Epithelial cell of proximal tubule (primary cell): ENCODE measurements around the gene C13orf42. TPM values are rescaled to one million over a fixed set of nuclear protein-coding genes. Genes with fewer than 3 reads are reported as not detected.

Experiments
- DNase-seq: peaks from one replicate; pipeline ENCODE4 v3.0.0-alpha.2; 2011; ENCODE audit warnings: low read depth
- H3K4me3 ChIP-seq: 2 replicates; pipeline ENCODE4 v1.5.1; 2011; ENCODE audit warnings: low read depth, mild to moderate bottlenecking, low read length
- CTCF ChIP-seq: conservative IDR thresholded peaks from 2 replicates; pipeline ENCODE4 v1.5.1; 2012; ENCODE audit warnings: low read depth, mild to moderate bottlenecking, low read length
- total RNA-seq: library from RNA; depleted of rRNA; stranded (reverse); fragments of >200 nt; gene quantifications from 2 replicates; pipeline ENCODE4 v1.2.3, GENCODE V29; 2015

Gene C13orf42
- total RNA-seq, 1 donor from 2014 or later, result not detected

GRCh38 chr13:51036418-51036817 is 74.7 kb downstream of the C13orf42 start:
- no peak for DNase-seq
- TF ChIP-seq CTCF, result no peak
- no peak overlapping the region for H3K4me3 ChIP-seq

- H3K4me3 ChIP-seq, result no peak overlapping the region
- no peak for DNase-seq
- no peak for TF ChIP-seq CTCF
Measured at GRCh38 chr13:51035978-51036377, 75.1 kb downstream of the C13orf42 start.

GRCh38 chr13:51035469-51035868 is 75.6 kb downstream of the C13orf42 start:
- H3K4me3 ChIP-seq, result no peak overlapping the region
- TF ChIP-seq CTCF, result no peak
- no peak for DNase-seq

- no peak overlapping the region for H3K4me3 ChIP-seq
- no peak for DNase-seq
- TF ChIP-seq CTCF, result no peak
Measured at GRCh38 chr13:51034906-51035305, 76.2 kb downstream of the C13orf42 start.

- TF ChIP-seq CTCF, result no peak
Measured at GRCh38 chr13:51033421-51034185, 77.5 kb downstream of the C13orf42 start.

GRCh38 chr13:51032831-51033230 is 78.2 kb downstream of the C13orf42 start:
- H3K4me3 ChIP-seq, result no peak overlapping the region
- DNase-seq, result no peak
- TF ChIP-seq CTCF, result no peak

More at GRCh38 chr13:51033421-51034185, 77.5 kb downstream of the C13orf42 start:
- no peak for DNase-seq
- no peak overlapping the region for H3K4me3 ChIP-seq

Other genes with a start within 250 kb of the C13orf42 start
- 28.3 and 49.9 TPM in 2 replicates for gene RNASEH2B, start 201.5 kb downstream of the C13orf42 start, total RNA-seq
- 0.63 and 1.2 TPM in 2 replicates for gene FAM124A, start 111.1 kb upstream of the C13orf42 start, total RNA-seq
- gene SERPINE3, start 228.4 kb upstream of the C13orf42 start, total RNA-seq, result 0.07 TPM in 1 of 2 replicates, not detected in the other